Endothelial cell (in vitro differentiated cells): Measurements from ENCODE around the gene RBP5. TPM values are rescaled to one million over a fixed set of nuclear protein-coding genes. Genes with fewer than 3 reads are reported as not detected.
A peak's percentile ranks its signal among the peaks of the same experiment; 100 is the strongest.

Source experiments
- DNase-seq: peaks from one replicate; pipeline ENCODE4 v3.0.0; 2021; ENCODE audit warnings: low spot score
- H3K27ac Mint-ChIP-seq: one replicate; pipeline ENCODE4 v1.8.0; 2021; ENCODE audit warnings: mixed read lengths, inconsistent platforms; ENCODE audit not compliant: unreplicated experiment
- H3K27me3 Mint-ChIP-seq: one replicate; pipeline ENCODE4 v1.8.0; 2021; ENCODE audit warnings: mild to moderate bottlenecking, moderate library complexity, mixed read lengths, inconsistent platforms; ENCODE audit not compliant: unreplicated experiment
- H3K36me3 Mint-ChIP-seq: one replicate; pipeline ENCODE4 v1.8.0; 2021; ENCODE audit warnings: mild to moderate bottlenecking, low read depth, mixed read lengths, inconsistent platforms; ENCODE audit not compliant: unreplicated experiment
- H3K4me1 Mint-ChIP-seq: one replicate; pipeline ENCODE4 v1.8.0; 2021; ENCODE audit warnings: mild to moderate bottlenecking, mixed read lengths, inconsistent platforms; ENCODE audit not compliant: unreplicated experiment
- H3K4me3 Mint-ChIP-seq: one replicate; pipeline ENCODE4 v1.8.0; 2021; ENCODE audit warnings: mild to moderate bottlenecking, mixed read lengths, inconsistent platforms; ENCODE audit not compliant: unreplicated experiment
- H3K9me3 Mint-ChIP-seq: one replicate; pipeline ENCODE4 v1.8.0; 2021; ENCODE audit warnings: mixed read lengths, inconsistent platforms; ENCODE audit not compliant: unreplicated experiment
- CTCF ChIP-seq: fragments of 200-600 bp; sonication (generic); IDR thresholded peaks from one replicate; pipeline ENCODE4 v1.5.0; 2021; ENCODE audit warnings: antibody characterized with exemption; ENCODE audit not compliant: unreplicated experiment
- total RNA-seq: library from RNA; stranded (reverse); fragmentation: NEBNext Ultra II Directional; extraction: Animal tissue kit (Norgen Biotek cat#: 25700); gene quantifications from one replicate; pipeline ENCODE4 v1.2.1, GENCODE V29; 2021; ENCODE audit not compliant: unreplicated experiment

The RBP5 gene
- total RNA-seq, 1 donor from 2014 or later: 1.0 TPM

- TF ChIP-seq CTCF: no peak
- no peak overlapping the region for H3K4me3 Mint-ChIP-seq
- peaks cover 11% of the 10 kb centered on the region for H3K36me3 Mint-ChIP-seq
- no peak overlapping the region for H3K27ac Mint-ChIP-seq
- H3K27me3 Mint-ChIP-seq: peaks cover 4% of the 10 kb centered on the region
- no peak for DNase-seq
- no peaks in the 10 kb centered on the region for H3K9me3 Mint-ChIP-seq
- peaks cover 30% of the 10 kb centered on the region for H3K4me1 Mint-ChIP-seq
Measured at GRCh38 chr12:7125632-7126227, 3.0 kb downstream of the RBP5 start.

GRCh38 chr12:7123806-7124522 lies 4.7 kb downstream of the RBP5 start:
- Mint-ChIP-seq H3K4me3 (no peak overlapping the region), H3K36me3 (peaks cover 11% of the 10 kb centered on the region), H3K27ac (peak overlapping the region; percentile 38), H3K27me3 (peaks cover 4% of the 10 kb centered on the region), H3K4me1 (peaks cover 24% of the 10 kb centered on the region), H3K9me3 (no peaks in the 10 kb centered on the region)
- no peak for TF ChIP-seq CTCF
- DNase-seq: no peak

- Mint-ChIP-seq H3K9me3 (no peaks in the 10 kb centered on the region), H3K27me3 (peaks cover 6% of the 10 kb centered on the region), H3K36me3 (peaks cover 13% of the 10 kb centered on the region), H3K27ac (no peak overlapping the region), H3K4me1 (peaks cover 16% of the 10 kb centered on the region), H3K4me3 (no peak overlapping the region)
- no peak for TF ChIP-seq CTCF
- DNase-seq: no peak
Measured at GRCh38 chr12:7122811-7123769, 5.6 kb downstream of the RBP5 start.

GRCh38 chr12:7121324-7121723 lies 7.4 kb downstream of the RBP5 start:
- Mint-ChIP-seq H3K4me1 (peaks cover 9% of the 10 kb centered on the region), H3K27ac (no peak overlapping the region), H3K9me3 (no peaks in the 10 kb centered on the region), H3K4me3 (no peak overlapping the region), H3K27me3 (peaks cover 8% of the 10 kb centered on the region), H3K36me3 (peaks cover 9% of the 10 kb centered on the region)
- no peak for TF ChIP-seq CTCF
- no peak for DNase-seq
